Endothelial cell (in vitro differentiated cells): ENCODE results near the gene MBD4. TPM values are rescaled to one million over a fixed set of nuclear protein-coding genes. Genes with fewer than 3 reads are reported as not detected.

Experiments used
- DNase-seq: peaks from one replicate; pipeline ENCODE4 v3.0.0; 2021; ENCODE audit warnings: low spot score
- H3K27ac Mint-ChIP-seq: one replicate; pipeline ENCODE4 v1.8.0; 2021; ENCODE audit warnings: mixed read lengths, inconsistent platforms; ENCODE audit not compliant: unreplicated experiment
- H3K27me3 Mint-ChIP-seq: one replicate; pipeline ENCODE4 v1.8.0; 2021; ENCODE audit warnings: mild to moderate bottlenecking, moderate library complexity, mixed read lengths, inconsistent platforms; ENCODE audit not compliant: unreplicated experiment
- H3K36me3 Mint-ChIP-seq: one replicate; pipeline ENCODE4 v1.8.0; 2021; ENCODE audit warnings: mild to moderate bottlenecking, low read depth, mixed read lengths, inconsistent platforms; ENCODE audit not compliant: unreplicated experiment
- H3K4me1 Mint-ChIP-seq: one replicate; pipeline ENCODE4 v1.8.0; 2021; ENCODE audit warnings: mild to moderate bottlenecking, mixed read lengths, inconsistent platforms; ENCODE audit not compliant: unreplicated experiment
- H3K4me3 Mint-ChIP-seq: one replicate; pipeline ENCODE4 v1.8.0; 2021; ENCODE audit warnings: mild to moderate bottlenecking, mixed read lengths, inconsistent platforms; ENCODE audit not compliant: unreplicated experiment
- H3K9me3 Mint-ChIP-seq: one replicate; pipeline ENCODE4 v1.8.0; 2021; ENCODE audit warnings: mixed read lengths, inconsistent platforms; ENCODE audit not compliant: unreplicated experiment
- total RNA-seq: library from RNA; stranded (reverse); fragmentation: NEBNext Ultra II Directional; extraction: Animal tissue kit (Norgen Biotek cat#: 25700); gene quantifications from one replicate; pipeline ENCODE4 v1.2.1, GENCODE V29; 2021; ENCODE audit not compliant: unreplicated experiment
- TF ChIP-seq, protein P1 (sequence below): fragments of 200-600 bp; sonication (generic); IDR thresholded peaks from one replicate; pipeline ENCODE4 v1.5.0; 2021; ENCODE audit warnings: antibody characterized with exemption; ENCODE audit not compliant: unreplicated experiment

Gene MBD4
- total RNA-seq, 1 donor from 2014 or later = 30.6 TPM

DNA sequence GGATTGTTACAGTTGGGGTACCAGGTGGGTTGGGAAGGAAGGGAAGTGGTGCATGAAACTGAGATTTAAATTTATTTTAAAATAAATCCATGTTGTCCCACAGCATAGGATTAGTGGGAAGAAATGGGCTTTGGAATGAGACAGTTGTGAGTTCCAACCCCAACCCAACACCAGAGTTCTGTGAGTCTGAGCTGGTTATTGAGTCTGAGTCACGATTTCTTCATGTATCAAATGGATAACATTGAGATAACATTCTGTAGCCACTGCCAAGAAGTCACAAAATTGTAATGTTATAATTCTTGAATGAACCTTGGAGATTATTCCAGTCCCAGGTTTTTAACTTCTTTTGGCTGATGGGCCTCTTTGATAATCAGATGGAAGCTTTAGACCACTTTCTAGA is 14.0 kb upstream of the MBD4 start:
- Mint-ChIP-seq H3K36me3 (peaks cover 23% of the 10 kb centered on the region), H3K4me3 (no peak overlapping the region), H3K27ac (no peak overlapping the region), H3K4me1 (peaks cover 17% of the 10 kb centered on the region), H3K27me3 (peaks cover 3% of the 10 kb centered on the region), H3K9me3 (no peaks in the 10 kb centered on the region)
- no peak for DNase-seq
- TF ChIP-seq, protein P1, sequence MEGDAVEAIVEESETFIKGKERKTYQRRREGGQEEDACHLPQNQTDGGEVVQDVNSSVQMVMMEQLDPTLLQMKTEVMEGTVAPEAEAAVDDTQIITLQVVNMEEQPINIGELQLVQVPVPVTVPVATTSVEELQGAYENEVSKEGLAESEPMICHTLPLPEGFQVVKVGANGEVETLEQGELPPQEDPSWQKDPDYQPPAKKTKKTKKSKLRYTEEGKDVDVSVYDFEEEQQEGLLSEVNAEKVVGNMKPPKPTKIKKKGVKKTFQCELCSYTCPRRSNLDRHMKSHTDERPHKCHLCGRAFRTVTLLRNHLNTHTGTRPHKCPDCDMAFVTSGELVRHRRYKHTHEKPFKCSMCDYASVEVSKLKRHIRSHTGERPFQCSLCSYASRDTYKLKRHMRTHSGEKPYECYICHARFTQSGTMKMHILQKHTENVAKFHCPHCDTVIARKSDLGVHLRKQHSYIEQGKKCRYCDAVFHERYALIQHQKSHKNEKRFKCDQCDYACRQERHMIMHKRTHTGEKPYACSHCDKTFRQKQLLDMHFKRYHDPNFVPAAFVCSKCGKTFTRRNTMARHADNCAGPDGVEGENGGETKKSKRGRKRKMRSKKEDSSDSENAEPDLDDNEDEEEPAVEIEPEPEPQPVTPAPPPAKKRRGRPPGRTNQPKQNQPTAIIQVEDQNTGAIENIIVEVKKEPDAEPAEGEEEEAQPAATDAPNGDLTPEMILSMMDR = no peak

DNA sequence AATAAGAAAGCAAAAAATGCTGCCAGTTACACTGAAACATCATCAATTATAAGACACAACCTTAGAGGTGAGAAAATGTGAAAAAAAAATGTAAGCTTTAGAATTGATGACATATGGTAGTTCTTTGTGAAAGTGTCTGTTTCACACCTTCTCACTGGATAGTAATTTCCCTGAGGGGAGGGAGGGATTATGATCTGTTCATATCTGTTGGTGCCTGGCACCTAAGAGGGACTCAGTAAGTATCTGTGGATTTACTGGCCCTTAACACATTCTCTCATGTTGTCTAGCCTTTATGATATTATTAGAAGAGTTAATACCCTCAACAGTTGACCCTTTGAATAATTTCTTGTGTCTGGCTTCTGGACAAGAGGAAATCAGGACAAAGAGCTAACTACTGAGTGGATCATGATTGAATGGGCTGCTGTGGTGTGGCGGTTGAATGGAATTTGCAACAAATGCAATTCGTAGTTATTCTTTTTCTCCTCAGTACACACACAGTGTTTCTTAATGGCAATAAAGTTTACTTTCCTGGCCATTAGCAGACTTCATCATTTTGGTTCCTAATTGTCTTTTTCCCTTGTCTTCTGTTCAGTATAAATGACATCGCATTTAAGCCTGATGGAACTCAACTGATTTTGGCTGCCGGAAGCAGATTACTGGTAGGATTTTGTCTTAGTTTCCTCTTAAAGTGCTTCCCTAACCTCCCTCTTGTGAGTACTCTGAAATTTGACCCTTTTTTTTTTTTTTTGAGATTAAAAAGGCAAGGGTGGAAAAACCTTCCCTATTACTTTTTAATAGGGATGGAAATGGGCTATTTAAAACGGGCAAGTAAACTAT is 9.7 kb upstream of the MBD4 start:
- H3K27ac Mint-ChIP-seq = peak overlapping the region; percentile 89
- peaks cover 17% of the 10 kb centered on the region for H3K36me3 Mint-ChIP-seq
- H3K27me3 Mint-ChIP-seq = peaks cover 7% of the 10 kb centered on the region
- H3K9me3 Mint-ChIP-seq = no peaks in the 10 kb centered on the region
- no peak for DNase-seq
- TF ChIP-seq, protein P1 = no peak
- H3K4me3 Mint-ChIP-seq = no peak overlapping the region
- H3K4me1 Mint-ChIP-seq = peaks cover 30% of the 10 kb centered on the region

DNA sequence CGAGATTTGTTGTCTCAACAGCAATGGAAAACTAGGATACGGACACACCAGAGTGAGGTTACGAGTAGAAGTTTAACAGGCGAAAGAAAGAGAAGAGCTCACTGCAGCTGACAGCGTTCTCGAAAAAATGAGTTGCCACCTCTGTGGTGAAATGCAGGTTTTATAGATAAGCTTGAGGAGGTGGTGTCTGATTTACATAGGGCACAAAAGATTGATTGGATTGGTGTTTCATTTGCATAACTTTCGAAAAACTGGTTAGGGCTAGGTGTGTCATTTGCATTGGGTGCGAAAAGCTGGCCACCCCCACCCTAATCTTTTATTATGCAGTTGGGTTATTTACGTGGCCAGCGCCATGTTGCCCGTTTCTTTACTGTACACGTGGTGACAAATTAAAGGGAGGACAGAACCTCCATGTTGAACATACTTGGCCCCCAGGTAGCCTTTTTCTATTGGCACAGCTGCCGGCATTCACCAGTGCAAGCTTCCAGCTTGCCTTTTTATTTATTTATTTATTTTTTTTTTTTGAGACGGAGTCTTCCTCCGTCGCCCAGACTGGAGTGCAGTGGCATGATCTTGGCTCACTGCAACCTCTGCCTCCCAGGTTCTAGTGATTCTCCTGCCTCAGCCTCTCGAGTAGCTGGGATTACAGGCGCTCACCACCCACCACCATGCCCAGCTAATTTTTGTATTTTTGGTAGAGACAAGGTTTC is 8.6 kb upstream of the MBD4 start:
- H3K4me1 Mint-ChIP-seq = peaks cover 34% of the 10 kb centered on the region
- peaks cover 14% of the 10 kb centered on the region for H3K36me3 Mint-ChIP-seq
- H3K4me3 Mint-ChIP-seq = peak overlapping the region; percentile 22
- no peak for DNase-seq
- H3K9me3 Mint-ChIP-seq = no peaks in the 10 kb centered on the region
- TF ChIP-seq, protein P1 = no peak
- H3K27me3 Mint-ChIP-seq = peaks cover 4% of the 10 kb centered on the region
- peak overlapping the region; percentile 16 for H3K27ac Mint-ChIP-seq

DNA sequence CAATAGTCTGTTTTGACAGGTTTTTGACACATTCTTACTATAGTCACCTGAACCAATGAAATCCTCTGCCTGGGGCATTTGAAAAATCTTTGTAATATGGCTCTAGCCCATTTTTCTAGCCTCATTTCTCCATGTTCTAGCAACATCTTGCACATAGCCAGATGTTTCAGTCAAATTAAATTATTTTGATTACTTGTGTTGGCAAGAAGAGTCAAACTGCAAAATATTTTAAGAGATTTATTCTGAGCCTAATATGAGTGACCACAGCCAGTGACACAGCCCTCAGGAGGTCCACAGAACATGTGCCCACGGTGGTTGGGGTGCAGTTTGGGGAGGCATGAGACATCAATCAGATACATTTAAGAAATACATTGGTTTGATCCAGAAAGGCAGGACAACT is 7.2 kb upstream of the MBD4 start:
- no peaks in the 10 kb centered on the region for H3K9me3 Mint-ChIP-seq
- H3K4me3 Mint-ChIP-seq = no peak overlapping the region

More for the DNA sequence above, 7.2 kb upstream of the MBD4 start:
- Mint-ChIP-seq H3K4me1 (peaks cover 44% of the 10 kb centered on the region), H3K27ac (no peak overlapping the region), H3K36me3 (peaks cover 4% of the 10 kb centered on the region), H3K27me3 (peaks cover 4% of the 10 kb centered on the region)
- no peak for DNase-seq
- TF ChIP-seq, protein P1 = no peak
